NOMO-1 treated with dmso at 0.1 percent for 144 hours (cell line): ENCODE data around the gene HOXA9.

Experiments
- DNase-seq: peaks from one replicate; lab custom pipeline; 2025; ENCODE audit not compliant: unreplicated experiment; lab: John Stamatoyannopoulos, UW

HOXA9 gene

DNA sequence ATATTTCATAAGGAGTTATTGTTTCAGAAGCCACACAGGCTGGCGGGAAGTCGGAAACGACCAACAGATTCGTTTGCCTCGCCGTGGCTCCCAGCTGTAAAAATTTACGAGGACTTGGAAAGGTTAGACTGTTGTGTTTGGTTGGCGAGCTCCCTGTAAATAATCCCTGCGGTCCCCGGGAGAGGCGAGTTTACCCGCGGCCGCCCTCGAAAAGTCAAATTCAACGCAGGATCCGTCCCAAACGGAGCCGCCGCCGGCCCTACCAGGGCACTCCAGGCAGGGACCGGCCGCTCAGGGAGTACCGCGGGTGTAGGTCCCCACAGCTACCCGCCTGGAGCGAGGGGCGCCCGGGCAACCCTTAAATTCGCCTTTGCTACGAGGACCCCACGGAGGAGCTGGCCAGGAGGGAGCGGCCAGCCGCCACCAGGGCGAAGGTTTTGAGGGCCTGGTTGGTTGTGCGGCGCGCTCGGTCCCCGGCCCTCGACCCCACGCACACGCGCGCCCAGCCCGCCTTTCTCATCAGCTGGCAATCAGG lies 726 bp upstream of the HOXA9 start:
- no peak for DNase-seq

GRCh38 chr7:27164367-27165088 lies 809 bp downstream of the HOXA9 start:
- DNase-seq: no peak

DNA sequence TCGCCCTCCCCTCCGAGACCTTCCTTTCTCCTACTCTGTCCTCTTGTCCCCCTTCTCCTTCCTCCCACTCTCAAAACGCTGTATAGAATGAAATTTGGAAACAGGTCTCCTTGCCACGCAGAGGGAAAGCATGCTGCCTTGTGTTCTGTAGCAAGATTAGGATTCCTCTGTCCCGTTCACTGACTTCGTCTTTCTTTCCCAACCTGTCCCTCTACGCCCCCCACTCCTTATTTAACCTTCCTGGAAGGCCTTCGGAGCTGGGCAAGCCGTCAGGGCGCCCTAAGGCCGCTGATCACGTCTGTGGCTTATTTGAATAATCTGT lies 1.3 kb downstream of the HOXA9 start:
- DNase-seq: no peak

DNA sequence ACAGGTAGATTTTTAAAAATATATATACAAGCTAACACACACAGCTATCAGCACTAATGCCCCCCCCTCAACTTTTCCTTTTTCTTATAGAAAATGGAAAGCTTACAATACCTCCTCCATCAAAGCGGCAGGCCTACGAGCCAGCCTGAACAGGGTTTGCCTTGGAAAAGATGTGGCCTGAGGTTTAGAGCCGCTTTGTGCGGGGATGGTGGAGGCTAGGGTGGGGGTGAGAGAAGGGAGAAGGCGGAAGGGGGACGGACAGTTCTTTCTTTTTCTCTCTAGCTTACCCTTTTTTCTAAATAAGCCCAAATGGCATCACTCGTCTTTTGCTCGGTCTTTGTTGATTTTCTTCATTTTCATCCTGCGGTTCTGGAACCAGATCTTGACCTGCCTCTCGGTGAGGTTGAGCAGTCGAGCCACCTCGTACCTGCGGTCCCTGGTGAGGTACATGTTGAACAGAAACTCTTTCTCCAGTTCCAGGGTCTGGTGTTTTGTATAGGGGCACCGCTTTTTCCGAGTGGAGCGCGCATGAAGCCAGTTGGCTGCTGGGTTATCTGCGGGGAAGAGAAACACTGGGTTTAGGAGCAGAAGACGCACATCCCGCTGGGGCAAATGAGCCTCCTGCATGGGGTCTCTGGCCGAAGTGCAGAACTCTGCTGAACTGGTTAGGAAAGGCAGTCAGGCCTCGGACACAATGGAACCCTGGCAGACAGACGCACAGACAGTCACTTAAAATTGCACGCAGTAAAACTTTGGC lies 1.9 kb downstream of the HOXA9 start:
- DNase-seq: no peak

GRCh38 chr7:27162561-27163287 lies 2.6 kb downstream of the HOXA9 start:
- DNase-seq: no peak

GRCh38 chr7:27161721-27162560 lies 3.4 kb downstream of the HOXA9 start:
- no peak for DNase-seq

- DNase-seq: peak; percentile 63
Observed at GRCh38 chr7:27161214-27161720, 4.1 kb downstream of the HOXA9 start.

GRCh38 chr7:27160546-27161213 lies 4.7 kb downstream of the HOXA9 start:
- peak; percentile 74 for DNase-seq

- no peak for DNase-seq
Observed at GRCh38 chr7:27160145-27160545, 5.2 kb downstream of the HOXA9 start.

DNA sequence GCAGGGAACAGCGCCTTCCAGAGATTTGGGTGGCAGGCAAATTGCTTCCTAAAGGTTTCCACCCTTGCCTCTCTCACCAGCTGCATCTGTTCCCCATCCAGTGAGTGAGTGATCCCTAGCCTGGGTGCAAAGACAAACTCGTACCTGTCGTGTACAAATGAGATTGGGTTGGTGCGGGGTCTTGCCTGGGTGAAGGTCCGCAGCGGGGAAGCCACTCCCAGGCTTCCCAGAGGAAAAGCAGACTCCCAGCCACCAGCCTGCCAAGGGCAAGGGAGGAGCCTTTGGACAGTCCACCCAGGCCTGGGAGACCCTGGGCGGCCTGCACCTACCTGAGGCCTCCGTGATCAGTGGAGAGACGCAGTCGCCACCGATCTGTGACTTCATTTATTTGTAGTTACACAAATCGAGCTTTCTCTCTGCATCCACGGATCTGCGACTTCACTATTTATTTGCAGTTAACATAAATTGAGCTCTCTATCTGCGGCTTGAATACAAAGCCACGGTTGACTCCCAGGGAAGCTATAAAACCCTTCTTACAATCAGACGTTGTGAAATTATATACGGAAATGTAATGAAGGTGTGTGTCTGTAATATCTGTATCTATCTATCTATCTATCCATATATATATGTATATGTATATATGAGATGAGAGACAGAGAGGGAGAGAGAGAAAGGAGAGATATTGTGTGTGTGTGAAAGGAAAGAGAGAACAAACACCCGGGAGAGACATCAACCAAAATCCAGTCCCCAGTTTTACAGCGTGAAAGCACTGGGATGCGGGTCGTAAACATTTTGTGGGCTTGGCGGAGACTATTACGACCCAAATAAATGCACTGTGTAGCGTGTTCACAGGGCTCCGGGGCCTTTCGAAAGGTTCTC lies 5.8 kb downstream of the HOXA9 start:
- DNase-seq: no peak

DNA sequence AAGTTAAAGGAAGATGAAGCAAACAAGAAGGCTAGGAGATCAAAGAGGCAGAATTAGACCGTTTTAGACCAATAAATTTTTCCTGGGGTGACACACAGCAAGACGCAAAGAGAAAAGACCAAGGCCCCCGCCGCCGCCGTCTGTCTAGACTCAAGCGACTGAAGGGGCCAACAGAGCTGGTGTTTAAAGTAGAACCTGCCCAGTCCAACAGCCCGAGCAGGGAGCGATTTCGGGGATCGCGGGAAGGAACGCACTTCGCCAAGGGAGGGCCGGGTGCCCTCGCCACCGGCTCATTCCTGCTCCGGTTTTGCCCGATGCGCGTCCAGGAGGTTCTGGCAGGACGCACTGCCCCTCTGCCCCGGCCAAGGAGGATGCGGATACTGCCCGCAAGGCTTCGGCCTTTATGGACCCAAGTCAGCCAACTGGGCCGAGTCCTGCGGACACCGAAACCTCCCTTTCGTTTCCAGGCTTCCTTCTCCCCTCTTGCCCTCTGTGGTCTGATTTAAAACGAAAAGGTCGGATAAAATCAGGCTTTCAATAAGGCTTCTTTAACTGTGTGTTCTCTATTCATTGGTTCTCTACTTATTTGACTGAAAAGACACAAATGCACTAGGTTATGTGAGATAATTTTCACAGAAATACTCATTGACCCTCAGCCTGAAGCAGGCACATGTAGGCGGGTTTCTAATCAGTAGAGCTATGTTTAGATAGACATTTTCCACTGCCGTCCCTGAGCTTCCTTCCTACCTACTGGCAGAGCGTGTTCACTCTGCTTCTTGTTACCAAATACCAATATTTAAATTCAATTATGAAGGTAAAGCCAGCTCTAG lies 6.7 kb downstream of the HOXA9 start:
- no peak for DNase-seq

DNA sequence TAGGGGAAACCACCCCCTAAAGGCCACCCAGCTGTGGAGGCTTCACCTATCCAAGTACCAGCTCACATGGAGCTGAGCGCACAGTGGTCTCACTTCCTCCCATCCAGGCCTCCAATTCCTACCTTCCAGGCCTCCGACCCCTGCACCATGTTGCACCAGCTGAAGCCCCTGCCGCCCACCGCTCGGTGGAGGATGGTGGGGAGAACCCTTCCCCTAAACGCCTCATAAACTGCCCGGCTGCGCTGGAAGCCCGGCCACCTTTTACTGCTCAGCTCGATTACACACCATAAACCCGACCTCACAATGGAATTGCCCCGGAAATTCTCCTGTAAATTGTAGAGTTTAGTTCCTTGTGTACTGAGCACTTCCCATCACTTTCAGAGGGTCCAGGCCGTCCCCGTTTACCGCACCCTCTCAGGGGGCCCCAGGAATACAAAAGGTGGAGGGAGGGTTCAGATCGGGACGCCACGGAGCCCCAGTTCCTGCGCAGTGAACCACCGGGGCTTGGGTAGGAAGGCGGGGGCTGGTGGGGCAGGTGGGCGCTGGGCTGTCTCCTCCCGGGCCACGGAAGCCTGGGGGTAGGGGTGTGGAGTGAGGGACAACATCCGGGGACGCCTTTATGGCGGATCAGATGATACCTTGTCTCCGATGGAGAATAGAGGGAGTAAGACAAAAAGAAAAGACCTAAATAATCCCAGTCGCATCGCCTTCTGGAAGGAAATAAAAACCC lies 7.5 kb downstream of the HOXA9 start:
- no peak for DNase-seq

- DNase-seq: no peak
Observed at GRCh38 chr7:27156916-27157701, 8.2 kb downstream of the HOXA9 start.

GRCh38 chr7:27156508-27156898 lies 8.8 kb downstream of the HOXA9 start, which contains the start of gene HOXA7:
Gene HOXA7 (minus strand): TSS chr7:27156675. CDS start chr7:27156545, 130 bp downstream.
- peak; percentile 77 for DNase-seq

GRCh38 chr7:27155816-27156507 lies 9.4 kb downstream of the HOXA9 start:
- DNase-seq: no peak
